ENCODE results near the gene PDF. TPM values are rescaled to one million over a fixed set of nuclear protein-coding genes. Genes with fewer than 3 reads are reported as not detected.

Gene PDF
- total RNA-seq, 1 donor: 11.2 TPM

DNA sequence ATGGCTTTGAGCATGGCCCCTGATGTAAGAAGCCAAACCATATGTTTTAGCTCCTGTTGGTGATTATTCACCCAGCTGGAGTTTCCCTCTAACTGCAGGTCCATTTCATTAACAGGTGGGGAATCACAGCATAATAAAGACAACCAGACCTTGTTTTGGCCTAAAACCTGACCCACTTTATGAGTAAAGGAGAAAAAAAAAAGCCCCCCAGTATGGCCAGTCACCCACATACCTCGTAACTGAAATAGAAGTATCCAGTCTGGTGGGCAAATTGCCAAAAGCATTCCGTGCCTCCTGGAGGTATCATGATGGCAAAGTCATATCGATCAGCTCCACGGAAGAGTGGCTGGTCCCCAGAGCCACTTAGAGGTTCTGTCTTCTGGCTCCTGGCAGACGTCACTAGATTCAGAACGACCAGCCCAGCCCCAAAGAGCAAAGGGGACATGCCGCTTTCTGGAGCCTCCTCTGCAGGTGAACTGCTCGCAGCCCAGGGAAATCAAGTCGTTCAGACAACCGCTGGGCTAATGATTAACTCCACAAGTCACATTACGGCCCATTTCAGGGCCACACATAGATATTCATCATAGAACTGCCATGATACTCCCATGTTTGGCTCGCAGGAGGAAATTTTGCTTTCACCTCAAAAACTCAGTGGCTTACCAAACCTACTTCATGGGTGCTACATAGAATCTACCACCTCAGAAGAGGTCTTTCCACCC is 21.1 kb upstream of the PDF start, which contains the start of gene TMED6:
Gene TMED6, minus strand, starts transcription at position 478 of the 719 bp plus-strand sequence. Its CDS starts 33 bp downstream, at position 445.
- H3K27me3 ChIP-seq (ENCODE audit: insufficient read depth, low read length): no peaks in the 10 kb centered on the region
- no peaks in the 10 kb centered on the region for H3K4me1 ChIP-seq (ENCODE audit: insufficient read depth, low read length)
- H3K4me2 ChIP-seq (ENCODE audit: insufficient read depth, low read length): no peak within 1 kb of the TSS
- H3K27ac ChIP-seq (ENCODE audit: low read depth, low read length): no peak within 1 kb of the TSS
- no peaks in the 10 kb centered on the region for H4K20me1 ChIP-seq (ENCODE audit: insufficient read depth, low read length)
- no peak within 1 kb of the TSS for H3K4me3 ChIP-seq (ENCODE audit: insufficient read depth, low read length)
- peaks cover 28% of the 10 kb centered on the region for H3K36me3 ChIP-seq (ENCODE audit: insufficient read depth, low read length)
- TF ChIP-seq, protein P1, sequence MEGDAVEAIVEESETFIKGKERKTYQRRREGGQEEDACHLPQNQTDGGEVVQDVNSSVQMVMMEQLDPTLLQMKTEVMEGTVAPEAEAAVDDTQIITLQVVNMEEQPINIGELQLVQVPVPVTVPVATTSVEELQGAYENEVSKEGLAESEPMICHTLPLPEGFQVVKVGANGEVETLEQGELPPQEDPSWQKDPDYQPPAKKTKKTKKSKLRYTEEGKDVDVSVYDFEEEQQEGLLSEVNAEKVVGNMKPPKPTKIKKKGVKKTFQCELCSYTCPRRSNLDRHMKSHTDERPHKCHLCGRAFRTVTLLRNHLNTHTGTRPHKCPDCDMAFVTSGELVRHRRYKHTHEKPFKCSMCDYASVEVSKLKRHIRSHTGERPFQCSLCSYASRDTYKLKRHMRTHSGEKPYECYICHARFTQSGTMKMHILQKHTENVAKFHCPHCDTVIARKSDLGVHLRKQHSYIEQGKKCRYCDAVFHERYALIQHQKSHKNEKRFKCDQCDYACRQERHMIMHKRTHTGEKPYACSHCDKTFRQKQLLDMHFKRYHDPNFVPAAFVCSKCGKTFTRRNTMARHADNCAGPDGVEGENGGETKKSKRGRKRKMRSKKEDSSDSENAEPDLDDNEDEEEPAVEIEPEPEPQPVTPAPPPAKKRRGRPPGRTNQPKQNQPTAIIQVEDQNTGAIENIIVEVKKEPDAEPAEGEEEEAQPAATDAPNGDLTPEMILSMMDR (IDR thresholded peaks at IDR 0.05; ENCODE audit: extremely low read depth, low read depth, low read length): no peak
- H3K9me3 ChIP-seq (ENCODE audit: low read depth, low read length): no peaks in the 10 kb centered on the region
- no peak for DNase-seq (ENCODE audit: insufficient read length, low spot score, missing footprints)
- no peaks in the 10 kb centered on the region for H3K79me2 ChIP-seq (ENCODE audit: insufficient read depth, low read length)
- H2AFZ ChIP-seq (ENCODE audit: low read length): no peak within 1 kb of the TSS

DNA sequence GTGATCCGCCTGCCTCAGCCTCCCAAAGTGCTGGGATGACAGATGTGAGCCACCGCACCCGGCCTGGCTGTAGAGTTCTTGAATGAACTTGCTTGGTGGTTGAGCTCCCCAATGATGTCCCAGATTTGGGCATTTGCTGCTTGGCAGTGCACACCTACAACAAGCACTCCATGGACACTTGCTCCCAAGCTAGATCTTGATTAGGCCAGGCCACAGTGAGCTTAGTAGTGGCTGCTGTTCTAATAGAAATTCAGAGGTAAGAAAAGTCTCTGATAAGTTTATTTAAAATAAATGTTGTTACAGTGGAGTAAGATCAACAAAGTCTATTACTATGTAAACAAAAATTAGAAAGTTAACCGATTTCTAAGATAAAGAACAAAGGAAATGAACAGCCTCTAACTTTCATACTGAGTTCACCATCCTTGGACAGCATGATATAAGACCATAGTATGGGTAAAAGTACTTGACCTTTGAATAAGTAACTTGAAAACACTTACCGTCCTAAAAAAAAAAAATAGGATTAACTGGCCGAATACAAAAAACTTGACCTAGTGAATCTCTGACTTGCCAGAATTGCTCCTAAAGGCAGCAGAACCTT is 20.2 kb upstream of the PDF start:
- no peak for DNase-seq (ENCODE audit: insufficient read length, low spot score, missing footprints)
- TF ChIP-seq, protein P1 (IDR thresholded peaks at IDR 0.05; ENCODE audit: extremely low read depth, low read depth, low read length): no peak
- no peak overlapping the region for H3K4me3 ChIP-seq (ENCODE audit: insufficient read depth, low read length)
- no peaks in the 10 kb centered on the region for H3K79me2 ChIP-seq (ENCODE audit: insufficient read depth, low read length)
- no peaks in the 10 kb centered on the region for H3K27me3 ChIP-seq (ENCODE audit: insufficient read depth, low read length)
- no peak overlapping the region for H3K27ac ChIP-seq (ENCODE audit: low read depth, low read length)
- H4K20me1 ChIP-seq (ENCODE audit: insufficient read depth, low read length): no peaks in the 10 kb centered on the region
- H3K9me3 ChIP-seq (ENCODE audit: low read depth, low read length): no peaks in the 10 kb centered on the region
- H3K36me3 ChIP-seq (ENCODE audit: insufficient read depth, low read length): peaks cover 19% of the 10 kb centered on the region
- no peak overlapping the region for H3K4me2 ChIP-seq (ENCODE audit: insufficient read depth, low read length)
- H2AFZ ChIP-seq (ENCODE audit: low read length): no peak overlapping the region
- H3K4me1 ChIP-seq (ENCODE audit: insufficient read depth, low read length): no peaks in the 10 kb centered on the region

DNA sequence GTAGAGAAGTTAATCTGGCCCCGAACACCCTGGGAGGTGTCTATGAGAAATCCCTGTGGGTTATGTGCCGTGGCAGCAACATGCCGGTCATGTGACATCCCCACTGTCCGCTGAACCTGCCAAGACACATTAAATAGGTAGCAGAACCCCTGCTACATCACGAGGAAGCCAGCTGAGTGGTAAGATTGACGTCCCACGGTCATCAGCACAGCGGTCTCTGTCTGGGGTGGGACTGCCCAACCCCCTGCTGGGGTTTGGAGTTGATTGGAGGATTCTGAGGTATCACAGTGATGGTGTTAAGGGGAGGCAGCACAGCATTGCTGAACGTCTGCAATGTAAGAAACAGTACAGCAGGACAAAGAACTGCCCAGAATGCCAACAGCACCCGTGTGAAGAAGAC is 19.1 kb upstream of the PDF start:
- TF ChIP-seq, protein P1 (IDR thresholded peaks at IDR 0.05; ENCODE audit: extremely low read depth, low read depth, low read length): no peak
- Histone ChIP-seq H3K4me1 (ENCODE audit: insufficient read depth, low read length) (no peaks in the 10 kb centered on the region), H4K20me1 (ENCODE audit: insufficient read depth, low read length) (no peaks in the 10 kb centered on the region), H3K27ac (ENCODE audit: low read depth, low read length) (no peak overlapping the region), H3K36me3 (ENCODE audit: insufficient read depth, low read length) (peaks cover 18% of the 10 kb centered on the region), H3K4me2 (ENCODE audit: insufficient read depth, low read length) (no peak overlapping the region), H2AFZ (ENCODE audit: low read length) (no peak overlapping the region), H3K27me3 (ENCODE audit: insufficient read depth, low read length) (no peaks in the 10 kb centered on the region), H3K9me3 (ENCODE audit: low read depth, low read length) (no peaks in the 10 kb centered on the region), H3K79me2 (ENCODE audit: insufficient read depth, low read length) (no peaks in the 10 kb centered on the region), H3K4me3 (ENCODE audit: insufficient read depth, low read length) (no peak overlapping the region)
- no peak for DNase-seq (ENCODE audit: insufficient read length, low spot score, missing footprints)

DNA sequence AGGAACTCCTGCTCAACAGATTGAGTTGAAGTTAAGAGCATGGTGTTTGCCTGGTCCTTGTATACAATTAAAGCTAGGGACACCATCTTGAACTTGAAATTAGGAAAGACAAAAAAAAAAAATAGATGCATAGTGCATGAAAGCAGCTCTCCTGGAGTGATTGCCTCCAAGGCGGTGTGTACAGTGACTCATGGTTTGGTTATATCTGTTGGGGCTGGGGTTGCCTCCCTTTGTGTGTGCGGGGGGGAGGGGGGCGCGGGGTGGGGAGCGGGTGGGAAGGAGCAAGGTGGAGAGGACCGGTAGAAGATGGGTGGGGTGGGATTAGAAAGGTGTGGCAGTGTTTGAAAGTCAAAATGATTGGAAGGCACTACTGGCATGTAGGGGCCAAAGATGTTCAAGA is 17.8 kb upstream of the PDF start:
- Histone ChIP-seq H3K4me3 (ENCODE audit: insufficient read depth, low read length) (no peak overlapping the region), H2AFZ (ENCODE audit: low read length) (no peak overlapping the region), H4K20me1 (ENCODE audit: insufficient read depth, low read length) (no peaks in the 10 kb centered on the region), H3K9me3 (ENCODE audit: low read depth, low read length) (no peaks in the 10 kb centered on the region), H3K36me3 (ENCODE audit: insufficient read depth, low read length) (peaks cover 27% of the 10 kb centered on the region), H3K79me2 (ENCODE audit: insufficient read depth, low read length) (peaks cover 2% of the 10 kb centered on the region), H3K4me1 (ENCODE audit: insufficient read depth, low read length) (no peaks in the 10 kb centered on the region), H3K27ac (ENCODE audit: low read depth, low read length) (no peak overlapping the region), H3K4me2 (ENCODE audit: insufficient read depth, low read length) (no peak overlapping the region), H3K27me3 (ENCODE audit: insufficient read depth, low read length) (no peaks in the 10 kb centered on the region)
- TF ChIP-seq, protein P1 (IDR thresholded peaks at IDR 0.05; ENCODE audit: extremely low read depth, low read depth, low read length): no peak
- no peak for DNase-seq (ENCODE audit: insufficient read length, low spot score, missing footprints)
